B cell (primary cell): Measurements from ENCODE around the gene ESPN. TPM values are rescaled to one million over a fixed set of nuclear protein-coding genes. Genes with fewer than 3 reads are reported as not detected.

Experiments used
- ATAC-seq: fragments of 200-7000 bp; cut with Tn5 transposase; one replicate; pipeline ENCODE4 v1.10.0; 2021; ENCODE audit warnings: low read depth, mild to moderate bottlenecking, moderate number of reproducible peaks, moderate library complexity
- CTCF ChIA-PET: fragments of 350-600 bp; sonication (Branson Sonifier 250); formaldehyde crosslinking; loops from one replicate; lab custom pipeline; 2021; ENCODE audit warnings: antibody characterized with exemption, inconsistent platforms; lab: Charles Lee
- POLR2A ChIA-PET: fragments of 350-600 bp; sonication (Branson Sonifier 250); formaldehyde crosslinking; loops from one replicate; lab custom pipeline; 2021; ENCODE audit warnings: antibody characterized with exemption; lab: Charles Lee
- DNase-seq: peaks from one replicate; pipeline ENCODE4 v3.0.0; 2013
- H2AFZ ChIP-seq: 2 replicates; pipeline ENCODE4 v1.6.1; 2012; ENCODE audit warnings: mild to moderate bottlenecking, low read depth, low read length; ENCODE audit not compliant: insufficient read depth, poor library complexity, severe bottlenecking
- H3K27ac ChIP-seq, 2 donors: 1 replicate in 1 of 2; 2 replicates in 1 of 2; pipeline ENCODE4 v1.5.1; 2012 to 2013; ENCODE audit warnings: low read length in 2 of 2, mild to moderate bottlenecking in 2 of 2, moderate library complexity in 1 of 2
- H3K27me3 ChIP-seq, 4 experiments: fragments of 200-600 bp in 1 of 4; sonication (generic) in 1 of 4; replicated peaks in 1 of 4; 1 replicate in 2 of 4; 2 replicates in 2 of 4; pipeline versions ENCODE4 v1.6.1 to v1.7.0; 2013 to 2016; ENCODE audit warnings: low read length in 3 of 4, mild to moderate bottlenecking in 2 of 4, mixed read lengths in 1 of 4, moderate library complexity in 1 of 4; ENCODE audit not compliant: insufficient read depth in 4 of 4, control insufficient read depth in 3 of 4; ENCODE audit errors: control extremely low read depth in 1 of 4
- H3K36me3 ChIP-seq, 2 experiments: replicated peaks in 1 of 2; 1 replicate in 1 of 2; 2 replicates in 1 of 2; pipeline versions ENCODE4 v1.6.1 to v1.7.1; 2013; ENCODE audit warnings: low read length in 1 of 2; ENCODE audit not compliant: insufficient read depth in 2 of 2, control insufficient read depth in 1 of 2; ENCODE audit errors: control extremely low read depth in 1 of 2, extremely low read depth in 1 of 2
- H3K4me1 ChIP-seq, 2 donors: fragments of 200-600 bp in 1 of 2; sonication (generic) in 1 of 2; 1 replicate in 1 of 2; 2 replicates in 1 of 2; pipeline versions ENCODE4 v1.5.1 to v1.6.1; 2013 to 2017; ENCODE audit warnings: low read length in 2 of 2; ENCODE audit not compliant: control insufficient read depth in 2 of 2, insufficient read depth in 2 of 2
- H3K4me2 ChIP-seq: replicated peaks from 2 replicates; pipeline ENCODE3; 2012; ENCODE audit warnings: mild to moderate bottlenecking, low read depth, low read length; ENCODE audit not compliant: poor library complexity, severe bottlenecking
- H3K4me3 ChIP-seq, 5 experiments: fragments of 200-600 bp in 1 of 5; sonication (generic) in 1 of 5; 1 replicate in 3 of 5; 2 replicates in 2 of 5; pipeline versions ENCODE4 v1.5.1 to v1.7.0; 2011 to 2016; ENCODE audit warnings: low read length in 4 of 5, mild to moderate bottlenecking in 4 of 5, low read depth in 2 of 5, control low read depth in 1 of 5, moderate library complexity in 1 of 5; ENCODE audit not compliant: insufficient read depth in 1 of 5; ENCODE audit errors: control extremely low read depth in 1 of 5, extremely low read depth in 1 of 5
- H3K79me2 ChIP-seq: fragments of 200-600 bp; sonication (generic); one replicate; pipeline ENCODE4 v1.6.0; 2016; ENCODE audit warnings: low read length; ENCODE audit not compliant: control insufficient read depth, insufficient read depth
- H3K9ac ChIP-seq: fragments of 200-600 bp; sonication (generic); 2 replicates; pipeline ENCODE4 v1.6.1; 2017; ENCODE audit warnings: mild to moderate bottlenecking, low read length, moderate library complexity
- H3K9me3 ChIP-seq, 3 donors: one replicate each; pipeline versions ENCODE4 v1.6.1 to v1.7.1; 2013; ENCODE audit warnings: low read length in 2 of 3; ENCODE audit not compliant: control insufficient read depth in 2 of 3, insufficient read depth in 1 of 3; ENCODE audit errors: control extremely low read depth in 1 of 3
- H4K20me1 ChIP-seq: 2 replicates; pipeline ENCODE4 v1.6.0; 2012; ENCODE audit warnings: mild to moderate bottlenecking, low read length; ENCODE audit not compliant: insufficient read depth, control insufficient read depth, poor library complexity, severe bottlenecking
- H3K27ac Mint-ChIP-seq: one replicate; pipeline ENCODE4 v1.8.0; 2021; ENCODE audit warnings: mixed read lengths
- H3K27me3 Mint-ChIP-seq: one replicate; pipeline ENCODE4 v1.8.0; 2021; ENCODE audit warnings: mixed read lengths
- H3K4me1 Mint-ChIP-seq: one replicate; pipeline ENCODE4 v1.8.0; 2021; ENCODE audit warnings: mixed read lengths
- H3K4me3 Mint-ChIP-seq: one replicate; pipeline ENCODE4 v1.8.0; 2021; ENCODE audit warnings: mixed read lengths
- H3K9me3 Mint-ChIP-seq: one replicate; pipeline ENCODE4 v1.8.0; 2022; ENCODE audit warnings: mixed read lengths; ENCODE audit not compliant: insufficient read depth
- EZH2 ChIP-seq: IDR thresholded peaks from 2 replicates; pipeline ENCODE4 v1.6.1; 2012; ENCODE audit warnings: borderline replicate concordance, low read depth, mild to moderate bottlenecking, moderate library complexity, low read length; ENCODE audit not compliant: insufficient read depth, poor library complexity, severe bottlenecking
- WGBS: methylation state at CpG from one replicate; pipeline ENCODE4 v1.1.5; 2013; ENCODE audit warnings: missing lambda C conversion rate; ENCODE audit not compliant: insufficient coverage; 5-methylcytosine and 5-hydroxymethylcytosine counted together
- intact Hi-C: fragments of 100-400 bp; cut with micrococcal nuclease; formaldehyde crosslinking; loops from one replicate; pipeline ENCODE4 v1.10.0; 2022
- polyA plus RNA-seq: library from polyadenylated mRNA; depleted of rRNA; stranded (reverse); fragments of >200 nt; gene quantifications from 2 replicates; pipeline ENCODE4 v1.2.3, GENCODE V29; 2012
- total RNA-seq, 2 donors: library from RNA; stranded (reverse); fragments of 120-200 nt in 1 of 2; gene quantifications; 1 replicate in 1 of 2; 2 replicates in 1 of 2; pipeline versions ENCODE4 v1.2.3 to v1.2.4, GENCODE V29; 2013 to 2022
- TF ChIP-seq, protein P1 (sequence below): fragments of 200-600 bp; IDR thresholded peaks from one replicate; pipeline ENCODE4 v1.8.0; 2022; ENCODE audit warnings: antibody characterized with exemption, mild to moderate bottlenecking

The ESPN gene
- total and polyA plus RNA-seq, 2 donors (not counting 1 experiment from before 2014, with no cell fraction given): 0.19 to 0.25 TPM

DNA sequence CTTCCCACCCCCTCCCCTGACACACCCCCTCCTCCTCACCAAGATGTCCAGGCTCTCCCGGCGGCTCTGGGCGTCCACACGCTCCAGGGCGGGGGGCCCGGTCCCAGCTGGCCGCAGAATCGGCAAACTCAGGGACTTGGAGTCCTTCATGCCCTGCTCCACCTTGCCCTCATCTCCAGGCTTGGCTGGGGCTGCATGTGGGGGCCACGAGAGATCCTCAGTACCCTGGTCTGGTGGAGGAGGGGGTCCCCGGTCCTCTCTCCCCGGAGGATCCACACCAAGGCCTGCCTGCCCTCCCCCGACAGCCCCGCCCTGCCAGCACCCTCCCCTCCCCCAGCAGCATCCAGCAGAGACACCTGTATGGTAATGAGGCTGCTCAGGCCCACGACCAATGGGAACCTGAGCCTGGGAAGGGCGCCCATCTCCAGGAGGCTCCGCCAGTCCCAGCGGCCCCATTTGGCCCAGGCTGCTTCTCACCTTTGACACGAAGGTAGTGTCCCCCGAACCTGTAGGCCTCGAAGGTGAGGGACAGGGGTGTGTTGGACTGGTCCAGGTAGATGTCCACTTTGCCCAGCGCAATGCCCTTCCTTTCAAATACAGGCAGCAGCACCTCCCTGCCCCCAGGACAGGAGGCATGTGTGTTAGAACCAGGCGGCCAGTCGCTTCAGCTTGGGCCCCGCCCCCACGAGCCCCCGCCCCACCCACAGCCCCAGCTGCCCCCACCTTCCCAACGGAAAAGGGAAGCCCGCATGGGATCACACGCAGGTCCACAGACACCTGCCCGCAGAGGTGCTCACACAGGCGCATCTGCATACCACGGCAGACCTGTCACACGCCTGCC, 49.6 kb downstream of the ESPN start:
- peaks cover 2 to 6% of the 10 kb centered on the region in 2 donors for H3K4me1 ChIP-seq
- ATAC-seq (no peak), DNase-seq (no peak)
- Mint-ChIP-seq H3K9me3 (no peaks in the 10 kb centered on the region), H3K27me3 (peaks cover 3% of the 10 kb centered on the region), H3K27ac (no peak overlapping the region), H3K4me3 (no peak overlapping the region), H3K4me1 (peaks cover 2% of the 10 kb centered on the region)
- POLR2A ChIA-PET: no interaction called here
- CTCF ChIA-PET: interaction anchor here (0.6 to 1.1 kb wide), 2 partner anchors 15 to 23 kb away, joined by 4 to 7 read pairs; no protein-coding TSS in a partner anchor
- no peaks in the 10 kb centered on the region for H3K36me3 ChIP-seq
- H3K79me2 ChIP-seq: no peaks in the 10 kb centered on the region
- no peak overlapping the region for H3K27ac ChIP-seq
- no peak overlapping the region for H2AFZ ChIP-seq
- H4K20me1 ChIP-seq: no peaks in the 10 kb centered on the region
- no peak overlapping the region for H3K4me2 ChIP-seq
- TF ChIP-seq EZH2: no peak
- TF ChIP-seq, protein P1, sequence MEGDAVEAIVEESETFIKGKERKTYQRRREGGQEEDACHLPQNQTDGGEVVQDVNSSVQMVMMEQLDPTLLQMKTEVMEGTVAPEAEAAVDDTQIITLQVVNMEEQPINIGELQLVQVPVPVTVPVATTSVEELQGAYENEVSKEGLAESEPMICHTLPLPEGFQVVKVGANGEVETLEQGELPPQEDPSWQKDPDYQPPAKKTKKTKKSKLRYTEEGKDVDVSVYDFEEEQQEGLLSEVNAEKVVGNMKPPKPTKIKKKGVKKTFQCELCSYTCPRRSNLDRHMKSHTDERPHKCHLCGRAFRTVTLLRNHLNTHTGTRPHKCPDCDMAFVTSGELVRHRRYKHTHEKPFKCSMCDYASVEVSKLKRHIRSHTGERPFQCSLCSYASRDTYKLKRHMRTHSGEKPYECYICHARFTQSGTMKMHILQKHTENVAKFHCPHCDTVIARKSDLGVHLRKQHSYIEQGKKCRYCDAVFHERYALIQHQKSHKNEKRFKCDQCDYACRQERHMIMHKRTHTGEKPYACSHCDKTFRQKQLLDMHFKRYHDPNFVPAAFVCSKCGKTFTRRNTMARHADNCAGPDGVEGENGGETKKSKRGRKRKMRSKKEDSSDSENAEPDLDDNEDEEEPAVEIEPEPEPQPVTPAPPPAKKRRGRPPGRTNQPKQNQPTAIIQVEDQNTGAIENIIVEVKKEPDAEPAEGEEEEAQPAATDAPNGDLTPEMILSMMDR: no peak
- no peak overlapping the region for H3K9ac ChIP-seq
- H3K4me3 ChIP-seq: no peak overlapping the region
- whole genome bisulfite sequencing: 82% methylated on average over 12 of the region's 33 CpGs
- peaks cover 0 to 5% (median 0%) of the 10 kb centered on the region in 3 donors for H3K9me3 ChIP-seq
- peaks cover 0 to 4% (median 0%) of the 10 kb centered on the region in 4 experiments for H3K27me3 ChIP-seq
- intact Hi-C loops: no loop called here

DNA sequence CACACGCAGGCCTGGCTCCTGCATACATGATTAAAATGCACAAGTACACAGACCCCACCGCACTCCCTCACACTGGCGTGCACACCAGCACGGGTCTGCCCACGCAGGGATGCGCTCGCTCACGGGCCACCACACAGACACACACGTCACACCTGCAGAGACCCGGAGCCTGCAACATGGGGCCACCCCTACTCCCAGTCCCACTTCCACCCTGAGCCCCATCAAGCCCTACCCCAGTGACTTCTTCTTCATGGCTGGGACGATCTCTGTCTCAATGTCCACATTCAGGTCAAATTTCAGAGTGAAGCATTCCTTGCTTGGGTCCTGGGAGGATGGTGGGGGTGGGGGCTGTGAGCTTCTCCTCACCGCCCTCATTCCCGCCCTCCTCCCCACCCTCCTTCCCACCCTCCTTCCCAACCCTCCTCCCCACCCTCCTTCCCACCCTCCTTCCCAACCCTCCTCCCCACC, 50.3 kb downstream of the ESPN start:
- WGBS: 86% methylated on average over 10 of the region's 13 CpGs
- no peaks in the 10 kb centered on the region for H4K20me1 ChIP-seq
- Mint-ChIP-seq H3K27ac (no peak overlapping the region), H3K27me3 (peaks cover 3% of the 10 kb centered on the region), H3K9me3 (no peaks in the 10 kb centered on the region), H3K4me1 (peaks cover 2% of the 10 kb centered on the region), H3K4me3 (no peak overlapping the region)
- no peak overlapping the region for H3K9ac ChIP-seq
- H3K4me2 ChIP-seq: no peak overlapping the region
- no peak for ATAC-seq
- H3K79me2 ChIP-seq: no peaks in the 10 kb centered on the region
- H3K4me1 ChIP-seq: peaks cover 2 to 6% of the 10 kb centered on the region in 2 donors
- peaks cover 0 to 5% (median 0%) of the 10 kb centered on the region in 3 donors for H3K9me3 ChIP-seq
- no peak overlapping the region for H3K27ac ChIP-seq
- no peaks in the 10 kb centered on the region for H3K36me3 ChIP-seq
- intact Hi-C loops: no loop called here
- no peak overlapping the region for H2AFZ ChIP-seq
- CTCF ChIA-PET: interaction anchor here (1.2 to 1.8 kb wide), 2 partner anchors 14 to 228 kb away, joined by 3 to 6 read pairs; no protein-coding TSS in a partner anchor
- DNase-seq: no peak
- no peak overlapping the region for H3K4me3 ChIP-seq
- TF ChIP-seq EZH2: no peak
- H3K27me3 ChIP-seq: peaks cover 0 to 4% (median 0%) of the 10 kb centered on the region in 4 experiments
- POLR2A ChIA-PET: no interaction called here
